IPS-18a (cell line): ENCODE measurements around the gene CACNA1D.

Source experiments
- H3K27ac ChIP-seq: one replicate; pipeline ENCODE4 v1.5.1; 2013; ENCODE audit warnings: low read length
- H3K27me3 ChIP-seq: one replicate; pipeline ENCODE4 v1.6.1; 2013; ENCODE audit warnings: mild to moderate bottlenecking, low read length; ENCODE audit not compliant: control insufficient read depth, insufficient read depth
- H3K36me3 ChIP-seq: one replicate; pipeline ENCODE4 v1.6.1; 2013; ENCODE audit warnings: low read depth, low read length; ENCODE audit not compliant: control insufficient read depth
- H3K4me1 ChIP-seq: one replicate; pipeline ENCODE4 v1.6.1; 2013; ENCODE audit warnings: low read depth, low read length; ENCODE audit not compliant: control insufficient read depth
- H3K4me3 ChIP-seq: one replicate; pipeline ENCODE4 v1.5.1; 2013; ENCODE audit warnings: low read length
- H3K9ac ChIP-seq: one replicate; pipeline ENCODE4 v1.6.1; 2013; ENCODE audit warnings: mild to moderate bottlenecking, low read length, moderate library complexity
- H3K9me3 ChIP-seq: one replicate; pipeline ENCODE4 v1.6.1; 2013; ENCODE audit warnings: low read depth, low read length; ENCODE audit not compliant: control insufficient read depth

The CACNA1D gene

GRCh38 chr3:53533472-53533871, 39.1 kb downstream of the CACNA1D start:
- no peaks in the 10 kb centered on the region for H3K36me3 ChIP-seq
- peaks cover 10% of the 10 kb centered on the region for H3K4me1 ChIP-seq
- H3K4me3 ChIP-seq, result no peak overlapping the region
- no peak overlapping the region for H3K27ac ChIP-seq
- H3K9me3 ChIP-seq, result no peaks in the 10 kb centered on the region
- no peak overlapping the region for H3K9ac ChIP-seq
- H3K27me3 ChIP-seq, result no peaks in the 10 kb centered on the region

GRCh38 chr3:53534216-53534615, 39.8 kb downstream of the CACNA1D start:
- Histone ChIP-seq H3K27ac (no peak overlapping the region), H3K27me3 (no peaks in the 10 kb centered on the region), H3K4me1 (peaks cover 10% of the 10 kb centered on the region), H3K9me3 (no peaks in the 10 kb centered on the region), H3K9ac (no peak overlapping the region), H3K36me3 (no peaks in the 10 kb centered on the region), H3K4me3 (no peak overlapping the region)

DNA sequence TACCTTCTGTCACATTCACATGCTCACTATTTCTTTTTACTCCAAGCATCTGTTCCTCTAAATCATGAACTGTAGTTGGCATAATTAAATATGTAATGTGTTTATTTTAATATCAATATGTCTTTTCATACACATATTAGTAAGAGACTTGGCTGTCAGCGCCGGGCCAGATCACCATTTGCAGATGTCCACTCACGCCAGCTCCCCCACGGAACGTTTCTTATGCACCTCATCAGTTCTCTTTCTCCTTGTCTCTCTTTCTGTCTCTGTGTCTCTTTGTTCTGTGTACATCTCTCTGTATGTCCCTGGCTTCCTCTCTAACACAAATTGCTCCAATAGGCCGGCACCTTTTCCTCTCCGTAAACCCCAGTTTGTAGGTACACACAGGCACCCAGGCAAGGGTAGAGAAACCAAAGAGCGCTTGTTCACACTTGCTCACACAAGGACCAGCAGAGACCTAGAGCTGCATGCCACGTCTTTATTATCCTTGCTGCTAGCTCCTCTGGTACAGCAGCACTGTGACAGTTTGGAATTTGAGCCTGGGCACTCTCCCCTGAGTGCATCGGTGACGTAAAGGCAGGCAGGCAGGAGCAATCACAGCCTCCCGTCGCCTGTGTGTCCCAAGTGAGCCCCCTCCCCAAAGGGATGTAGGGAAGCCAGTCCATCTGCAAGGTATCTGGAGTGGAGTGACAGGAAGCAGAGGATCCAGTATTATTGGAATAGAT, 40.4 kb downstream of the CACNA1D start:
- H3K4me1 ChIP-seq, result peaks cover 10% of the 10 kb centered on the region
- H3K27me3 ChIP-seq, result no peaks in the 10 kb centered on the region
- no peaks in the 10 kb centered on the region for H3K36me3 ChIP-seq
- H3K27ac ChIP-seq, result no peak overlapping the region
- no peaks in the 10 kb centered on the region for H3K9me3 ChIP-seq
- no peak overlapping the region for H3K4me3 ChIP-seq
- H3K9ac ChIP-seq, result no peak overlapping the region

DNA sequence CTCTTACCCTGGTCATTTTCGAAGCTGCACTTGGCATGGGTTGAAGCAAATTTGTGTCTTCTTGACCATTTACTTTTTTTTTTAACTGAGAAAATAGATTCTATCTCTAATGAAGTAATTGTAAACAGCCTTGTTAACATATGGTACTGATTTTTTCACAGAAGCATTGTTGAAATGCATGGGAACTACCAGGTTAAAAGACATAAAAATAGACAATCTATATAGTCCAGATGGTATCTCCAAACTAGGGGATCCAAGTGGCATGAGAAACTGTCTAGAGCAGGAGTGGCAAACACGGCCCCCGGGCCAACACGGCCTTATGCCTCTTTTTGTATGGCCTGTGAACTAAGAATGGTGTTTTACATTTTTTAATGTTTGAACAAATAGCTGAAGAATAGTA, 41.9 kb downstream of the CACNA1D start:
- no peak overlapping the region for H3K9ac ChIP-seq
- H3K27ac ChIP-seq, result no peak overlapping the region
- no peak overlapping the region for H3K4me3 ChIP-seq
- no peaks in the 10 kb centered on the region for H3K9me3 ChIP-seq
- H3K36me3 ChIP-seq, result no peaks in the 10 kb centered on the region
- peaks cover 7% of the 10 kb centered on the region for H3K4me1 ChIP-seq
- H3K27me3 ChIP-seq, result no peaks in the 10 kb centered on the region

GRCh38 chr3:53544357-53544756, 49.9 kb downstream of the CACNA1D start:
- Histone ChIP-seq H3K36me3 (no peaks in the 10 kb centered on the region), H3K9ac (no peak overlapping the region), H3K4me1 (no peaks in the 10 kb centered on the region), H3K27ac (no peak overlapping the region), H3K4me3 (no peak overlapping the region), H3K27me3 (no peaks in the 10 kb centered on the region), H3K9me3 (no peaks in the 10 kb centered on the region)

GRCh38 chr3:53545310-53545995, 51.0 kb downstream of the CACNA1D start:
- no peaks in the 10 kb centered on the region for H3K36me3 ChIP-seq
- H3K9ac ChIP-seq, result no peak overlapping the region
- no peaks in the 10 kb centered on the region for H3K27me3 ChIP-seq
- H3K27ac ChIP-seq, result no peak overlapping the region
- no peaks in the 10 kb centered on the region for H3K9me3 ChIP-seq
- H3K4me1 ChIP-seq, result no peaks in the 10 kb centered on the region
- no peak overlapping the region for H3K4me3 ChIP-seq

DNA sequence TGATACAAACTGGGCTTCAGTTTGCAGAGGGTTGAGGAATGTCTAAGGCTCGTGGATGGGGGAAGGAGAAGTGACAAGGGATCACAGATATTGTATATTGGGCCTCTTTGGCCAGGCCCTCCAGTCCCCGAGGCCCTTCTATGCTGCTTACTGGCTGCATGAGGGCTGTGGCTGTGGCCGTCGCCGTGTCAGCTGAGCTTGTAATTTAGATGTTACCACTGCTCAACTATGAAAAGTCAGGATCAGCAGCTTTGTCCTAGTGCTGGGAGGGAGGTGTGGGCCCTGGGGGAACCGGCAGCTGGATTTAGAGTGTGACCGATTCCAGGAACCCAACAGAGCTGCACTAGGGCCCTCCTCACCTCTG, 51.6 kb downstream of the CACNA1D start:
- Histone ChIP-seq H3K36me3 (no peaks in the 10 kb centered on the region), H3K4me3 (no peak overlapping the region), H3K4me1 (no peaks in the 10 kb centered on the region), H3K27ac (no peak overlapping the region), H3K27me3 (no peaks in the 10 kb centered on the region), H3K9me3 (no peaks in the 10 kb centered on the region), H3K9ac (no peak overlapping the region)

GRCh38 chr3:53547327-53547726, 52.9 kb downstream of the CACNA1D start:
- no peak overlapping the region for H3K27ac ChIP-seq
- H3K36me3 ChIP-seq, result no peaks in the 10 kb centered on the region
- H3K9me3 ChIP-seq, result no peaks in the 10 kb centered on the region
- H3K4me1 ChIP-seq, result no peaks in the 10 kb centered on the region
- no peak overlapping the region for H3K9ac ChIP-seq
- H3K27me3 ChIP-seq, result no peaks in the 10 kb centered on the region
- no peak overlapping the region for H3K4me3 ChIP-seq

- no peaks in the 10 kb centered on the region for H3K36me3 ChIP-seq
- H3K4me3 ChIP-seq, result no peak overlapping the region
- no peaks in the 10 kb centered on the region for H3K4me1 ChIP-seq
- H3K9me3 ChIP-seq, result no peaks in the 10 kb centered on the region
- no peak overlapping the region for H3K27ac ChIP-seq
- H3K9ac ChIP-seq, result no peak overlapping the region
- no peaks in the 10 kb centered on the region for H3K27me3 ChIP-seq
Measured at GRCh38 chr3:53550005-53550620, 55.7 kb downstream of the CACNA1D start.

GRCh38 chr3:53551324-53551723, 56.9 kb downstream of the CACNA1D start:
- H3K36me3 ChIP-seq, result no peaks in the 10 kb centered on the region

DNA sequence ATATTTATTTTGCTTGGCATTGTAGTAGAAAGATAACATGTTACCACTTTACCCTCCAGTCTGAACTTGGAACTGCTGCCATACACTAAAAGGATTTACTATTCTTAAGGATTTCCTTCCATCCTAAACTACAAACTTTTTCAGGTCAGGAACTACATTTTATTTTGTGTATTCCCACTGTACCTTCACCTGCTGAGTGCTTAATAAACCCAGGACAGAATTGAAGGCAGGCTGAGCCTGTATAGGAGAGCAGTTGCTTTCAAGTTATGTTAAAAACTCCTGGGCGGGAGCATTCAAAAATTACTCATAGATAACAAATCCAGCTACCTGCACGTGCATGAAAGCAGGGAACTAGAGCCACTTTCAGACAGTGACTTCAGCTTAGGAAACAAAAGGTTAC, 58.3 kb downstream of the CACNA1D start:
- no peak overlapping the region for H3K4me3 ChIP-seq
- no peaks in the 10 kb centered on the region for H3K36me3 ChIP-seq
- H3K27ac ChIP-seq, result no peak overlapping the region
- H3K9me3 ChIP-seq, result no peaks in the 10 kb centered on the region
- no peak overlapping the region for H3K9ac ChIP-seq
- no peaks in the 10 kb centered on the region for H3K27me3 ChIP-seq
- H3K4me1 ChIP-seq, result no peaks in the 10 kb centered on the region

More at GRCh38 chr3:53551324-53551723, 56.9 kb downstream of the CACNA1D start:
- Histone ChIP-seq H3K4me3 (no peak overlapping the region), H3K9me3 (no peaks in the 10 kb centered on the region), H3K27me3 (no peaks in the 10 kb centered on the region), H3K9ac (no peak overlapping the region), H3K4me1 (no peaks in the 10 kb centered on the region), H3K27ac (no peak overlapping the region)

DNA sequence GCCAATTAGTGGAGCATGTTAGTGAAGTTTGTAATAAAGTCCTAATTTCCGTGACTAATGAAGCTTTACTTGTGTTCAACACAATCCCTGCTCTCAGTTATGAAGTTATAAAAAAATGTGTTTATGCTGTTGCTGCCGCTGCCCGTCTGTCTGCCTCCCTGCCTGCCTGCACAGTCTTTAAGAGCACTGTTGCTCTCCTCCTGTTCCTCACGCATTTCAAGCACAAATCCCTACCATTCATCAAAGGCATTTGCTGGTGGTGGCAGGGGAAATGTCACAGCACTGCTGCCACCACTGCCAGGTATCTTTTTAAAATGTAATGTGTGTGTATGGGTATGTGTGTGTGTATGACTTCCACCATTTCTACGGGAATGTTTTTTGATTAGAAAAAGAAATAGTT, 58.8 kb downstream of the CACNA1D start:
- no peak overlapping the region for H3K9ac ChIP-seq
- H3K36me3 ChIP-seq, result no peaks in the 10 kb centered on the region
- no peaks in the 10 kb centered on the region for H3K9me3 ChIP-seq
- H3K27me3 ChIP-seq, result no peaks in the 10 kb centered on the region
- no peaks in the 10 kb centered on the region for H3K4me1 ChIP-seq
- no peak overlapping the region for H3K27ac ChIP-seq
- H3K4me3 ChIP-seq, result no peak overlapping the region
